Neutrophil (primary cell): ENCODE data around the gene NT5DC2.
"Not testable (repeated sequence)": the region's sequence is repeated elsewhere in the genome, so short reads cannot be mapped to it uniquely, and the experiment has no call there.

Source experiments
- H3K27ac ChIP-seq: fragments of 200-600 bp; sonication (generic); 2 replicates; pipeline ENCODE4 v1.5.1; 2016; ENCODE audit warnings: mild to moderate bottlenecking, moderate library complexity
- H3K27me3 ChIP-seq: fragments of 200-600 bp; sonication (generic); 2 replicates; pipeline ENCODE4 v1.6.0; 2016; ENCODE audit warnings: mild to moderate bottlenecking
- H3K36me3 ChIP-seq: fragments of 200-600 bp; sonication (generic); 2 replicates; pipeline ENCODE4 v1.5.1; 2017
- H3K4me1 ChIP-seq, 2 experiments: fragments of 200-600 bp in 1 of 2; sonication (generic) in 1 of 2; 1 replicate in 1 of 2; 2 replicates in 1 of 2; pipeline versions ENCODE4 v1.5.1 to v1.6.1; 2013 to 2016; ENCODE audit warnings: low read depth in 1 of 2, low read length in 1 of 2, mild to moderate bottlenecking in 1 of 2, moderate library complexity in 1 of 2; ENCODE audit not compliant: control insufficient read depth in 1 of 2, insufficient read depth in 1 of 2
- H3K4me3 ChIP-seq, 2 experiments: fragments of 200-600 bp in 1 of 2; sonication (generic) in 1 of 2; 1 replicate in 1 of 2; 2 replicates in 1 of 2; pipeline ENCODE4 v1.5.1; 2013 to 2016; ENCODE audit warnings: low read depth in 1 of 2, low read length in 1 of 2, mild to moderate bottlenecking in 1 of 2, moderate library complexity in 1 of 2
- H3K9me3 ChIP-seq: fragments of 200-600 bp; sonication (generic); 2 replicates; pipeline ENCODE4 v1.5.1; 2016
- TF ChIP-seq, protein P1 (sequence below): fragments of 200-600 bp; sonication (generic); IDR thresholded peaks from 2 replicates; pipeline ENCODE4 v1.5.1; 2016; ENCODE audit warnings: antibody characterized with exemption

The NT5DC2 gene

DNA sequence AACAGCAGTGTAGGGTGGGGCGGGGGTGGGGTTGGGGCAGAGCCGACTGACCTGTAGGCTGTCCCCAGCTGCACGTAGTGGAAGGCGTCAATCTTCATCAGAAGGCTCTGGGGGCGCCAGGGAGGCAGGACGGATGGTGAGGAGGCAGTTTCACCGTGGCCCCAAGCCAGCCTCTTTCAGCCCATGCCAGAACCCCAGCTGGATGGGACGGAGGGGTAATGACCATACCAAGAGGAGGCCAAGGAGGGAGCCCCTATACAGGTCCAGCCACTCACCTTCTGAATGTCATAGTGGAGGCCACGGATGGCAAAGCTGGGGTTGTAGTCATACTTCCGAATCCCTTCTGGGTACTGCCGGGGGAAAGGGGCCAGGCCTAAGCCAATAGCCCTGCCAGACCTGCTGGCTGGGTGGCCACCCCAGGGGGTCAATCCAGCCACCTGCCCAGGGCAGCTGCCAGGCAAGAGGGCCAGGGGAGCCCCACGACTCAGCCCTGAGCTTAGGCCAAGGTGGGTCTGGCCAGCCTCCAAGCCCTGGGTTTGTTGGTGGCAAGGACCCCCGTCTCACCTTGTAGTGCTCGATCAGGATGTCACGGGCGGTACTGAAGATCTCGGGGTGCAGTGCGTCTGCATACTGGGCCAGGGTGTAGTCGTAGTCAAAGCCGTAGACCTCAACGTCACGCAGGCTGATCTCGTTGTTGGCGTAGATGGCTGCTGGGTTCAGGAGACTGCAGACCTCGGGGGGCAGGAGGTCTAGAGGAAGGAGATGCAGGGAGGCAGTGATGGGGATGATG is 4.9 kb downstream of the NT5DC2 start:
- peaks cover 35% of the 10 kb centered on the region for H3K27me3 ChIP-seq
- peaks cover 0 to 8% of the 10 kb centered on the region in 2 experiments for H3K4me1 ChIP-seq
- H3K27ac ChIP-seq, result no peak overlapping the region
- H3K4me3 ChIP-seq, result no peak overlapping the region
- H3K9me3 ChIP-seq, result no peaks in the 10 kb centered on the region
- TF ChIP-seq, protein P1, sequence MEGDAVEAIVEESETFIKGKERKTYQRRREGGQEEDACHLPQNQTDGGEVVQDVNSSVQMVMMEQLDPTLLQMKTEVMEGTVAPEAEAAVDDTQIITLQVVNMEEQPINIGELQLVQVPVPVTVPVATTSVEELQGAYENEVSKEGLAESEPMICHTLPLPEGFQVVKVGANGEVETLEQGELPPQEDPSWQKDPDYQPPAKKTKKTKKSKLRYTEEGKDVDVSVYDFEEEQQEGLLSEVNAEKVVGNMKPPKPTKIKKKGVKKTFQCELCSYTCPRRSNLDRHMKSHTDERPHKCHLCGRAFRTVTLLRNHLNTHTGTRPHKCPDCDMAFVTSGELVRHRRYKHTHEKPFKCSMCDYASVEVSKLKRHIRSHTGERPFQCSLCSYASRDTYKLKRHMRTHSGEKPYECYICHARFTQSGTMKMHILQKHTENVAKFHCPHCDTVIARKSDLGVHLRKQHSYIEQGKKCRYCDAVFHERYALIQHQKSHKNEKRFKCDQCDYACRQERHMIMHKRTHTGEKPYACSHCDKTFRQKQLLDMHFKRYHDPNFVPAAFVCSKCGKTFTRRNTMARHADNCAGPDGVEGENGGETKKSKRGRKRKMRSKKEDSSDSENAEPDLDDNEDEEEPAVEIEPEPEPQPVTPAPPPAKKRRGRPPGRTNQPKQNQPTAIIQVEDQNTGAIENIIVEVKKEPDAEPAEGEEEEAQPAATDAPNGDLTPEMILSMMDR, result no peak
- H3K36me3 ChIP-seq, result no peaks in the 10 kb centered on the region

DNA sequence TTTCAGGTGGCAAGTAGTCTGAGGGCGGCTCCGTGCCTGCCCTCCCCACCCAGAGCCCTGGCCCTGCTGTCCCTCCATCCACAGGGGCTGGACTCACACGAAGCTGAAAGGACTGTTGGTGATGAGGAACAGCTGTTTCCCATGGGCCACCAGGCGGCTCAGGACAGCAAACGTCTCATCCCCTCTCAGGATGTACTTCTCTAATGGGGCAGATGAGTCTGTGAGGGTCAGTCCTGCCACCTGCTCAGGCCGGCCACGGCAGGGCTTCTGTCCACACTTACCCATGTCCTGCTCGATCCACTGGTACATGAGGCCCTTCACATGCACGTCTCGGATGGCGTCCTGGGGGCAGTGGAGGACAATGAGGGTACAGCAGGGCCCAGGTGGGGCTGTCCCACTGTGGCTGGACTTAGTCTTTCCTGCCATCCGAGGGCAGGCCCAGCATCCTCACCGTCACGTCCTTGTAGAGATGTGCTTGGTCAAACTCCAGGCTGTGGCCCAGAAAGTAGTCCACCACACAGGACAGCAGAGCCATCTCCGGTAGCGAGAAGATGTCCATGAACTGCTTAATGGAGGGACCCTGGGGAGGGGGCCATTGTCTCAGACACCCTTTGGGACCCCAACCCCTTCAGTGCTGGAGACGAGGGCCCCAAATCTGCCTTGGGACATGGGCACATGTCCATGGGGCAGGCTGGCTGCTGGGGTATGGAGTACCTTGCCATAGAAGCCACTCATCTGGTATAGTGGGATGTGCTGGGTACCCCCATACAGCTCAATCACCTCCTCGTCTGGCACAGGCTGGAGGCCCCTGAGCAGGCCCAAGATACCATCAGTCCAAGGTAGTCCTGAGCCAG is 5.7 kb downstream of the NT5DC2 start:
- H3K9me3 ChIP-seq, result no peaks in the 10 kb centered on the region
- peaks cover 0 to 3% of the 10 kb centered on the region in 2 experiments for H3K4me1 ChIP-seq
- peaks cover 28% of the 10 kb centered on the region for H3K27me3 ChIP-seq
- H3K27ac ChIP-seq, result no peak overlapping the region
- no peak overlapping the region for H3K4me3 ChIP-seq
- TF ChIP-seq, protein P1, result no peak
- no peaks in the 10 kb centered on the region for H3K36me3 ChIP-seq

DNA sequence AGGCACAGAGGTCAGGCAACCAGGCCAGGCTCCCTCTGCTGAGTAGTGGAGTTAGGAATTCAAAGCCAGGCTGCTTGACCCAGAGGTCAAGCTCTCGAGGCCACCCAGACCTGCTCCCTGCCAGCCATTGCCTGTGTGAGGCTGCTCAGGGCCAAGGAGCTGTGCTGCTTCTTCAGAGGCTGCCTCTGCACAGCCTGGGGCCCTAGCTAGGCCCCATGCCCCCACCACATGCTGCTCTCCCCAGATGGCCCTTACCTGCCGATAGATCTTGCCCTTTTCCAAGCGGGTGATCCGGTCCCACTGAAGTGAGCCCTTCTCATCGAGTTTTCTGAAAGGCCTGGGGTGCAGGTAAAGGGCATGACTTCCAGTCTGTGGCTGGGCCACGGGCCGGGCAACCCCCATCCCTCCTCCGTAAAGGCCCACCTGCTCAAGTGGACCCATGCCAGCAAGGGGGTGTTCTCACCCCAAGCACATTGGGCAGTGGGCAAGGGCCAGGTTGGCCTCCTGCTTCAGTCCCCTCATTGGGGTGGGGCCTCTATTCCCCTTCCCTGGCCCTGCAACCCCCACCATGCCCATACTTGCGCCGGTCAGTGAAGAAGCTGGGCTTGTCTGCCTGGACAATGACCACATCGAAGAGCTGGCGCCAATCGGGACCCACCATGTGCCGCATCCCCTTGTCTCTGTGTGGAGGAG is 6.5 kb downstream of the NT5DC2 start:
- Histone ChIP-seq H3K27me3 (peaks cover 21% of the 10 kb centered on the region), H3K4me1 (no peaks in the 10 kb centered on the region), H3K4me3 (no peak overlapping the region), H3K9me3 (no peaks in the 10 kb centered on the region), H3K27ac (no peak overlapping the region), H3K36me3 (no peaks in the 10 kb centered on the region)
- TF ChIP-seq, protein P1, result no peak

DNA sequence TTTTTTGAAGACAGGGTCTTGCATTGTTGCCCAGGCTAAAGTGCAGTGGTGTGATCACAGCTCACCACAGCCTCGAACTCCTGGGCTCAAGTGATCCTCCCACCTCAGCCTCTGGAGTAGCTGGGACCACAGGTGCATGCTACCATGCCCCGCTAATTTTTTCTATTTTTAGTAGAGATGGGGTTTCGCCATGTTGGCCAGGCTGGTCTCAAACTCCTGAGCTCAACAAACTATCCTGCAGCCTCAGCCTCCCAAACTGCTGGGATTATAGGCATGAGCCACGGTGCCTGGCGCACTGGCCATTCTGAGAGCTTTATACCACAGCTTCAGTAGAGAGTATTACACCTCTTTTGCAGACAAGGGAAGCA is 7.0 kb downstream of the NT5DC2 start:
- H3K27me3 ChIP-seq, result peaks cover 15% of the 10 kb centered on the region
- not testable (repeated sequence) for H3K9me3 ChIP-seq, H3K27ac ChIP-seq, H3K4me1 ChIP-seq, H3K36me3 ChIP-seq, H3K4me3 ChIP-seq

DNA sequence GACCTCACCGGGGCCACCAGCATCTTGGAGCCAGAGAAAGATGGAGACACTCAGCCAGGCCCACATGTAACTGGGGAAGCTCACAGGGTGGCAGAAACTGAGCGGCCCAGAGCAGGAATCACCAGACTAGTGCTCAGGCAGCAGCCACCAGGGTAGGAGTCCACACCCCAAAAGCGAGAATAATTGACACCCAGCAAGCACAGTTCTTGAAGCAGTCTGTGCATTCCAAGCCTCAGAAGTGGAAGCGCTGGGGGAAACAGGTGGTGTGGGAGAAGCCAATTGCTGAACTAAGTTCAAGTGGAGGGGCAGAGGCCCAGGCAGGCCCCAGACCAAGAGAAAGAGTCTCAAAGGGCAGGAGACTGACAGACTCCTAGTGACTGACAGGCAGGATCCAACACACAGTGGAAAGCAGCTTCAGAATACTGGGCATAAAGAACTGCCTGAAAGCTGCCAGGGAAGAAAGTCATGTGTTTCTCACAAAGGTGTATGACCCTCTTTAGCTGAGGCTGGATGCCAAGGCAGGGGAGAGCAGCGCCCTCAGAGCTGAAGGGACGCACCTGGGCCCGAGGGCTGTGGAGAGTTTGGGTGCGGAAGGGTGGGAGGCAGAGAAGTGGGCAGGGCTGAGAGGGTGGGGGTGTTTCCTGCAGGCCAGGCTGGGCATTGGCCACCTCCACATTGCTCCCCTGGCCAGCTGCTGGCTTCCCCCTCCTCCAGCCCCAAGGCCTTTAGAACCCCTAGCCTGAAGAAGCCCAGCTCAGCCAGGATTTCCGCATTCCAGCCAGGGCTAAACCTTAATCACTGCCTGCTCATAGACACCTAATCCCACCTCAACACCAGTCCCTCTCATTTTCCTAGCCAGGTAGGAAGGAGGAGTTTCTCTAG is 7.7 kb downstream of the NT5DC2 start:
- TF ChIP-seq, protein P1, result no peak
- Histone ChIP-seq H3K4me3 (no peak overlapping the region), H3K4me1 (no peaks in the 10 kb centered on the region), H3K36me3 (no peaks in the 10 kb centered on the region), H3K27ac (no peak overlapping the region), H3K27me3 (peaks cover 8% of the 10 kb centered on the region), H3K9me3 (no peaks in the 10 kb centered on the region)
